SU-DHL-6 (cell line): ENCODE measurements around the gene TMEM129.

Experiments
- EZH2phosphoT487 ChIP-seq: fragments of 200-600 bp; sonication (generic), shearing (Covaris generic); conservative IDR thresholded peaks from 2 replicates; pipeline ENCODE4 v1.6.1; 2018; ENCODE audit warnings: mild to moderate bottlenecking, antibody characterized with exemption, low read length, moderate library complexity, mixed read lengths
- TF ChIP-seq, protein P1 (sequence below): fragments of 200-600 bp; sonication (generic); IDR thresholded peaks from one replicate; pipeline ENCODE4 v1.5.1; 2017; ENCODE audit warnings: antibody characterized with exemption, mild to moderate bottlenecking, low read length, moderate library complexity; ENCODE audit not compliant: insufficient read depth, poor library complexity, severe bottlenecking

DNA sequence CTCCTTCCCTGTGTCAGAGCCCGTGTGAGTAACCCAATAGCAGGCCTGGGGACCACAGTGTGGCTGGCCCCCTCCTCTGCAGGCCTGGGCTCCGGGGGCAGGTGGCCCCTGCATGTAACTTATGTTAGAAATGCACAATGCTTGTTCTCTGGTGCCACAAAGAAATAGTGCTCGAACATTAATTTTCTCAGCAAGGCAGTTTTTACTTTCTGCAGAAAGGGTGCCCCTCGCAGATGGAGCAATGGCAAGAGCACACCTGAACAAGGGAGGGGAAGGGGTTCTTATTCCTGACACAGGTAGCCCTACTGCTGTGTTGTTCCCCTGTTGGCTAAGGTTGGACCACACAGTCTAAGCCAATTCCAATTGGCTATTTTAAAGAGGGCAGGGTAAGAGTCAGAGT lies 17.3 kb upstream of the TMEM129 start:
- TF ChIP-seq, protein P1, sequence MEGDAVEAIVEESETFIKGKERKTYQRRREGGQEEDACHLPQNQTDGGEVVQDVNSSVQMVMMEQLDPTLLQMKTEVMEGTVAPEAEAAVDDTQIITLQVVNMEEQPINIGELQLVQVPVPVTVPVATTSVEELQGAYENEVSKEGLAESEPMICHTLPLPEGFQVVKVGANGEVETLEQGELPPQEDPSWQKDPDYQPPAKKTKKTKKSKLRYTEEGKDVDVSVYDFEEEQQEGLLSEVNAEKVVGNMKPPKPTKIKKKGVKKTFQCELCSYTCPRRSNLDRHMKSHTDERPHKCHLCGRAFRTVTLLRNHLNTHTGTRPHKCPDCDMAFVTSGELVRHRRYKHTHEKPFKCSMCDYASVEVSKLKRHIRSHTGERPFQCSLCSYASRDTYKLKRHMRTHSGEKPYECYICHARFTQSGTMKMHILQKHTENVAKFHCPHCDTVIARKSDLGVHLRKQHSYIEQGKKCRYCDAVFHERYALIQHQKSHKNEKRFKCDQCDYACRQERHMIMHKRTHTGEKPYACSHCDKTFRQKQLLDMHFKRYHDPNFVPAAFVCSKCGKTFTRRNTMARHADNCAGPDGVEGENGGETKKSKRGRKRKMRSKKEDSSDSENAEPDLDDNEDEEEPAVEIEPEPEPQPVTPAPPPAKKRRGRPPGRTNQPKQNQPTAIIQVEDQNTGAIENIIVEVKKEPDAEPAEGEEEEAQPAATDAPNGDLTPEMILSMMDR, result no peak
- TF ChIP-seq EZH2phosphoT487, result no peak
